Measurements from ENCODE around the gene ZNF563. TPM values are rescaled to one million over a fixed set of nuclear protein-coding genes. Genes with fewer than 3 reads are reported as not detected.
"Not testable (repeated sequence)": the region's sequence is repeated elsewhere in the genome, so short reads cannot be mapped to it uniquely, and the experiment has no call there.

Gene ZNF563
- 1 to 10 TPM; 3.2 to 3.5 TPM for total RNA-seq

DNA sequence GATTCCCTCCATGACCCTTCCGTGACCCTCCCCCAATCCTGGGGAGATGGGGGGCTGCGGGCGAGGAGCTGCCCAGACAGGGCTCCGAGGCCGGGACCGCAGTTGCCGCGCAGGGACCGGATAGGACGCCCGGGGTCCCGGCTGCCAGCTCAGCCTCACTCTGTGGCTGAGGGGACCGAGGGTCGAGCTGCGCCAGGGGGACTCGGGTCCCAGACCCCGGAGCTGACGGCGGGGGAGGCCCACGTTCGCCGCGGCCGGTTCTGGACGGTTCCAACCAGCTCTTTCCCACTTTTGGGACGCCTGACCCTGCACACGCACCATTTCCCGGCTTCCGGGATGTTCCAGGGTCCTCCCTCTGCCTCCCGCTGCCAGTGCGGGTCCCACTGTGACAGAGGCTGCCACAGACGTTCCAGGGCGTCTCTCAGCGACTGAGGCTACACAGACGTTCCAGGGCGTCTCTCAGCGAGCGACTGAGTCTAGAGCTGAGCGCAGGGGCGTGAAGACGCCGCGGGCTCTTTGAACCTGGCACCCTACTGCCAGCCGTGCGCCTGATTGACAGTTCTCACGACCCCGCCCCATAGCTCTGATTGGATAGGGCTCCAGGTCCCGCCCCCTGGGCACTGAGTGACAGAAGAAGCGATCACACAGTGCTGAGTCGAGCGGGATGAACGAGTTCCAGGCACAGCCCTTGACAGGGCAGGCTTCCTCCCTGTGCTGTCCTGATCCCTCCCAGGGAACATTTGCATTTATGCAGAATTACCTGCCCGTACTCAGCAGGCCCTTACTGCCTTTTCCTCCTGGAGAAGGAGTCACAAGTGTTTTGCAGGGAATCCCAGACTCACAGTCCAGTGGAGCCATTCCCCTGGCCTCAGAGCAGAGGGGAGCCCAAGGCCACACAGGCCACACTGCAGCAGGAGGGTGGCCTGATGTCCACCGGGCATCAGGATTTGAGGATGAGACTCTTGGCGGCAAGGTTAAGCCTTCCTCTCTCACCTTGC lies at the start of gene ZNF563:
ZNF563 (minus strand) TSS at position 472 of the 998 bp plus-strand sequence; CDS start at position 321, 151 bp downstream.
- ChIA-PET CTCF (interaction anchor here (0.6 to 2.1 kb wide), 6 partner anchors 32 to 242 kb away, joined by 3 to 6 read pairs (median 3); partner anchors contain the start of genes ZNF442 and ZNF799), POLR2A (interaction anchor here (0.5 to 2.9 kb wide), 12 partner anchors 9 to 274 kb away, joined by 3 to 18 read pairs (median 4); partner anchors contain the start of genes ZNF20, ZNF44, ZNF442 and ZNF443)

- ChIA-PET POLR2A (no interaction called here), CTCF (interaction anchor here (0.6 kb wide), 1 partner anchor 80 kb away, joined by 4 read pairs; no protein-coding TSS in a partner anchor)
These were observed 47.0 kb upstream of the ZNF563 start for GRCh38 chr19:12380444-12380737.

GRCh38 chr19:12379732-12380443 lies 46.5 kb upstream of the ZNF563 start:
- CTCF ChIA-PET: interaction anchor here (0.6 kb wide), 1 partner anchor 79 kb away, joined by 4 read pairs; no protein-coding TSS in a partner anchor

DNA sequence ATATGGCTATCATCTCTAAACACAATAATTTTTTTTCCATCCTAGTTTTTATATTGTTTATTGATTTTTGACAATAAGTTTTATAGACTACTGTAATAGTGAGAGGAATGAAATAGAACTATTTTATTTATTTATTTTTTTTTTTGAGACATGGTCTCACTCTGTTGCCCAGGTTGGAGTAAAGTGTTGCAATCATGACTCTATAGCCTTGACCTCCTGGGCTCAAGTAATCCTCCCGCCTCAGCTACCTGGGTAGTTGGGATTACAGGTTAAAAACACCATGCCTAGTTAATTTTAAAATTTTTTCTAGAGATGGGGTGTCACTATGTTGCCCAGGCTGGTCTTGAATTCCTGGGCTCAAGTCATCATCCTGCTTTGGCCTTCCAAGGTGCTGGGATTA lies 40.6 kb upstream of the ZNF563 start:
- POLR2A ChIA-PET: no interaction called here
- CTCF ChIA-PET: interaction anchor here (0.7 kb wide), 1 partner anchor 265 kb away, joined by 3 read pairs; no protein-coding TSS in a partner anchor

More at GRCh38 chr19:12379732-12380443, 46.5 kb upstream of the ZNF563 start:
- POLR2A ChIA-PET: no interaction called here

GRCh38 chr19:12365236-12366162 lies 32.1 kb upstream of the ZNF563 start, which contains the start of gene ZNF442:
Gene ZNF442, minus strand, starts transcription at chr19:12365683. Its CDS starts 2,052 bp downstream, at chr19:12363631.
- ChIA-PET POLR2A (interaction anchor here (0.5 to 1.4 kb wide), 3 partner anchors 33 to 1402 kb away, joined by 3 to 18 read pairs (median 3); partner anchors contain the start of genes ZNF136 and ZNF563), CTCF (interaction anchor here (0.6 to 2.0 kb wide), 6 partner anchors 10 to 1471 kb away, joined by 3 to 6 read pairs (median 3); partner anchors contain the start of gene ZNF563)

DNA sequence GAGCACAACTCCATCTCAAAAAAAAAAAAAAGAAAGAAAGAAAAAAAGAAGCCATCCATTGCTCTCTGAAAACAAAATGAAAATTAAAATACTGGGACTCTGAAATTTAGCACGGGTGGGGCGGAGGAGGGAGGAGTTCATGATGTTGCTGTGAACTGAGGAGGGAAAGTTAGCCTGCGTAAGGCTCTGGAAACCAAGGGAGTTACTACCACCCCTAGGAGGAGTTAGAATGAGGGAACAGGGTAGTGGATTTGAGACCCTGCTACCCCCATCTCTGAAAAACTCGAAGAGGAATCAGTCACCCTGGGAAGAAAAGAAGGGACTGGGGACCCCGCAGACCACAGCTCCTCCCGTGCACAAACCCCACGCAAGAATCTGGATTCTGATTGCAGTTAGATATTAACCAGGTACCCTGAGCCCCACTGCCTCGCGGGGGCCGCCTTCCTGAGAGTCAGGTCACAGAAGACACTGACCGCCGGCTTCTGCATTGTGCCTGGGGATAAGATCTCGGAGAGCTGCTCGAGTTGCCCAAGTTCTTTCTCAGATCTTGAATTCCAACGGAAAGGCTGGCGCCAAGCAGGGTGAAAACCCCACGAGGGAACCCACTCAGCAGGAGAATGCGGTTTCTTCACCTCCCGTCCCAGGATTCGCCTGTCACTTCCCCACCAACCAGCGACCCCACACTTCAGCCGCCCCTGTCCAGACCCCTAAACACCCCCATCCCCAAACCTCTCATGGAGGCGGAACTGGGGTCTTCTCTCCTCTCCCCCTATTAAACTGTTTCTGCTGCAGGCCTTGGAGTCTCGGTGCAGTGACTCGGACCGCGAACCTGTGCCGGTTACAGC lies 31.2 kb upstream of the ZNF563 start:
- CTCF ChIA-PET: interaction anchor here (0.6 to 2.0 kb wide), 3 partner anchors 31 to 1470 kb away, joined by 3 to 6 read pairs (median 5); partner anchors contain the start of gene ZNF563
- POLR2A ChIA-PET: interaction anchor here (1.0 to 1.4 kb wide), 2 partner anchors 32 to 202 kb away, joined by 3 to 18 read pairs; partner anchors contain the start of genes ZNF136 and ZNF563

- POLR2A ChIA-PET, CTCF ChIA-PET: not testable (repeated sequence)
These were observed 28.8 kb upstream of the ZNF563 start for GRCh38 chr19:12362236-12362635.

DNA sequence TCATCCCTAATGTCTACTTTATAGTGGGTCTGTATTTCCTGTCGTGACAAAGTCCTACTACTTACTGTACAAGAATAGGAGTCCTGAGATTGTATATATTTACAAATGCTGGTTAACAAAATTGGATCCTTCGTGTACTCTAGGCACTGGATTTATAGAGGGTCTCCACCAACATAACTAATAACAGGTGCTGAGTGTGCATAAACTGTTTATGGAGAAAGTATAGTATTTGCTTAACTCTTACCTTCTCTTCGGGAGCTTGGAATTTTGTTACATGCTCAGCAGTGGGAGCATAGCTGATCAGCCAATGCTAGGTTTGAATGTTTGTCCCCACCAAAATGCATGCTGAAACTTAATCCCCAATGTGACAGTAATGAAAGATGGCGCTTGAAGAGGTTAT lies 19.9 kb upstream of the ZNF563 start:
- POLR2A ChIA-PET: no interaction called here
- CTCF ChIA-PET: no interaction called here

DNA sequence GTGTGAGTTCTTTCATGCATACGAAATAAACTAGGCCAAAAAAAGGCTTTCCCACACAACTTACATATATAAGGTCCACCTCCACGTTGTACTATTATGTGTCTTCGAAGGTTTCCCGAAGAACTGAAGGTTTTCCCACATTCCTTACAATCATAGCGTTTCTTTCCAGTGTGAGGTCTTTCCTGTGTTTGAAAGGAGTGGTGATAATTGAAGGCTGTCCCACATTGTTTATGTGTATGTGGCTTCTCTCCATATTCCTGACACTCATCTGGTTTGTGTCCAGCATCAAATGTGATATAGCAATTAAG lies 17.4 kb upstream of the ZNF563 start:
- ChIA-PET POLR2A (no interaction called here), CTCF (no interaction called here)

DNA sequence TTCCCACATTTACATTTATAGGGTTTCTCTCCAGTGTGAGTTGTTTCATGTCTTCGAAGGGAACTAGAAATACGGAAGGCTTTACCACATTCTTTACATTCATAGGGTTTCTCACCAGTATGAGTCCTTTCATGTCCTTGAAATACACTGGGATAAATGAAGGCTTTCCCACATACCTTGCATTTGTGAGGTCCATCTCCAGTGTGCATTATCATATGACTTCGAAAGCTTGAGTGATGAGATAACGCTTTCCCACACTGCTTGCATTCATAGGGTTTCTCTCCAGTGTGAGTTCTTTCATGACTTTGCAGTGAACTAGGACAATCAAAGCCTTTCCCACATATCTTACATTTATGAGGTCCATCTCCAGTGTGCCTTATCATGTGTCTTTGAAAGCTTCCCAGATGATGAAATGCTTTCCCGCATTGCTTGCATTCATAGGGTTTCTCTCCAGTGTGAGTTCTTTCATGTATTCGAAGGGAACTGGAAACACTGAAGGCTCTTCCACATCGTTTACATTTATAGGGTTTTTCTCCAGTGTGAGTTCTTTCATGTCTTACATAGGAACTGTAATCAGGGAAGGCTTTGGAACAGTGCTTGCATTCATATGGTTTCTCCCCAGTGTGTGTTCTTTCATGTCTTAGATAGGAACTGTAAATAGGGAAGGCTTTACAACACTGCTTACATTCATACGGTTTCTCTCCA lies 16.9 kb upstream of the ZNF563 start:
- POLR2A ChIA-PET: no interaction called here
- CTCF ChIA-PET: no interaction called here

GRCh38 chr19:12346896-12347295 lies 13.5 kb upstream of the ZNF563 start:
- CTCF ChIA-PET: no interaction called here
- POLR2A ChIA-PET: no interaction called here

DNA sequence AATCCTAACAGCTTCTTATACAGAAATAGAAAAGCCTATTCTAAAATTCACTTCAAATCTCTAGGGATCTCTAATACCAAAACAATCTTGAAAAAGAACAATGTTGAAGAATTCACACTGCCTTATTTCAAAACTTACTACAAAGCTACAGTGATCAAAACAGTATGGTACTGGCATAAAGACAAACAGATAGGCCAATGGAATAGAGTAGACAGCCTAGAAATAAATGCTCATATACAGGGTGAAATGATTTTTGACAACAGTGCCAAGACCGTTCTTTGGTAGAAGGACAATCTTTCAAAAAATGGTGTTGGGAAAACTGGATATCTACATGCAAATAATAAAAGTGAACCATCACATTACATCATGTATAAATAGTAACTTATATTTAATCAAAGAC lies 11.8 kb upstream of the ZNF563 start:
- POLR2A ChIA-PET: no interaction called here
- CTCF ChIA-PET: no interaction called here

DNA sequence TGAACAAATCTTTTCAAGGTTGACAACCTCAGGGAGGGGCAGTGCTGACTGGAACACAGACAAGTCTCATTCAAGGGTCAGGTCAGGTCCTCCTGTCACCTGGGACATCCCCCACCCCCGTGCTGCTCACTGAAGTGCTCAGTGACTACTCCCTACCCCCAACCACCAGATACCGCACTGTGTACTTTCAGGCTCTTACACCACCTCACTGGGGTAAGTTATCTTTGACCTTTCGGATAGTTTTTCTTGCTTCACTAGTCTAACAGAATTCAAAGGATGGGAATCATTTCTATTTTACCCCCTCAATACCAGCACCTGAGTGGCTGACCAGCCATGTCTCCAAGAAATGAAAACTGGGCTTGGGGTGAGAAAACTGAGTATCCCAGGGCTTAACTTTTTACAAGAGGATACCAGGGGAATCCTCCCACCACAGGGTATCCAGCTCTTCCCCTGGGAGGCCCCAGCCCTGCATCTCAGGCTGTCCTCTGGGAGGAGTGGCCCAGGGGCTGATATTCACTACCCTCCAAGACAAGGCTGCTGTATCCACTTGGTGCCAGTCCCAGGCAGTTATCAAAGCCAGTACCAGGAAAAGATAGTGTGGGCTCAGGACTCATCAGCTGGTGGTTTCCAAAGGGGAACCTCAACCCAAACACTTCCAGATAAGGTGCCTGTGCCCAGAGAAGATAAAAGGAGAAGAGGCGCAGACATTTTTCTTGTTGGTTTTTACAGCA lies 2.1 kb downstream of the ZNF563 start:
- ChIA-PET CTCF (interaction anchor here (0.6 to 1.3 kb wide), 2 partner anchors 109 to 240 kb away, joined by 3 to 4 read pairs; partner anchors contain the start of gene ZNF443), POLR2A (interaction anchor here (0.6 to 2.9 kb wide), 4 partner anchors 34 to 365 kb away, joined by 3 to 18 read pairs (median 4); partner anchors contain the start of genes FBXW9, ZNF136 and ZNF442)

DNA sequence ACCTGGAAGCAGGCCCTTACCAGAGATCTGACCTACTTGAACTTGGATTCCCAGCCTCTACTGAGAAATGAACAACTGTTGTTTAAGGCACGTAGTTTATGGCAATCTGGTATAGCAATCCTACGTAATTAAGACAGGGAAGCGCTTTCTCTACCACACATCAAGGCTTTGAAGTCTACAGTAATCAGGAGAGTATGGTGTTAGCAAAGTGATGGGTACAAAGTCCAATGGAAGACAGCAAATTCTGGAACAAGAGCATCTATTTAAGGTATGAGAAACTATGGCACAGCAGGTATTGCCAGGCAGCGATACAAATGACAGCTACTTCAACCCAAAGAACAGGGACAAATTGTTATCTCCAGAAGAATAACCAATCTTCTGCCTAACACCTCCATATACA lies 3.1 kb downstream of the ZNF563 start:
- POLR2A ChIA-PET: no interaction called here
- CTCF ChIA-PET: no interaction called here

GRCh38 chr19:12325690-12326089 lies 7.7 kb downstream of the ZNF563 start:
- ChIA-PET CTCF (interaction anchor here (0.7 kb wide), 1 partner anchor 336 kb away, joined by 3 read pairs; no protein-coding TSS in a partner anchor), POLR2A (no interaction called here)

DNA sequence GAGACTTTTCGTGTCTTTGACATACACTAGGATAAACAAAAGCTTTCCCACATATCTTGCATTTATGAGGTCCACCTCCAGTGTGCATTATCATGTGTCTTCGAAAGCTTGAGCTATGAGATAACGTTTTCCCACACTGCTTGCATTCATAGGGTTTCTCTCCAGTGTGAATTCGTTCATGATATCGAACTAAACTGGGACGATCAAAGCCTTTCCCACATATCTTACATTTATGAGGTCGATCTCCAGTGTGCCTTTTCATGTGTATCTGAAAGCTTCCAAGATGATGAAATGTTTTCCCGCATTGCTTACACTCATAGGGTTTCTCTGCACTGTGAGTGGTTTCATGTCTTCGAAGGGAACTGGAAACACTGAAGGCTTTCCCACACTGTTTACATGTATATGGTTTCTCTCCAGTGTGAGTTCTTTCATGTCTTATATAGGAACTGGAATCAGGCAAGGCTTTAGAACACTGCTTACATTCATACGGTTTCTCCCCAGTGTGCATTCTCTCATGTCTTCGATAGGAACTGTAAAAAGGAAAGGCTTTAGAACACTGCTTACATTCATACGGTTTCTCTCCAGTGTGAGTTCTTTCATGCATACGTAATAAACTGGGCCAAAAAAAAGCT lies 14.5 kb downstream of the ZNF563 start:
- ChIA-PET POLR2A (no interaction called here), CTCF (no interaction called here)

Measured in activated CD8-positive, alpha-beta memory T cell treated with anti-CD3 and anti-CD28 coated beads for 36 hours (primary cell).